ENCODE measurements around the gene ARHGAP45. TPM values are rescaled to one million over a fixed set of nuclear protein-coding genes. Genes with fewer than 3 reads are reported as not detected.

ARHGAP45 gene
- total RNA-seq, 1 donor from 2014 or later: 0.67 TPM

DNA sequence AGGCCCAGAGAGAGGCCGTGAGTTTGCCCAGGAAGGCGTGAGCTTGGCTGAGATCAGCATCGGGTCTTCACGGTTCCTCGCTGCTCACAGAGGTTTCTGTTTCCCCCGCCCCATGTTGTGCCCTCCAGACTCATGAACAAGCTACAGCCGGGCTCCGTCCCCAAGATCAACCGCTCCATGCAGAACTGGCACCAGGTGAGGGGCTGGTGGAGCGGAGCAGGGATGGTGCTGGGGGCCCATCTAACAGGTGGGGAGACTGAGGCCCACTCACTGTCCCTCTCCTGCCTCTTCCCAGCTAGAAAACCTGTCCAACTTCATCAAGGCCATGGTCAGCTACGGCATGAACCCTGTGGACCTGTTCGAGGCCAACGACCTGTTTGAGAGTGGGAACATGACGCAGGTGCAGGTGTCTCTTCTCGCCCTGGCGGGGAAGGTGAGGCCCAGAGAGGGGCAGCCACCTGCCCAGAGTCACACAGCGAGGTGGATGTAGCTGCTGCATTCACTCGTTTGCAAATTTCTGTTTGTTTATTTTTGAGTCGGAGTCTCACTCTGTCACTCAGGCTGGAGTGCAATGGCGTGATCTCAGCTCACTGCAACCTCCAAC lies 34.6 kb upstream of the ARHGAP45 start:
- Mint-ChIP-seq H3K4me3 (ENCODE audit: unreplicated experiment) (no peak overlapping the region), H3K9me3 (ENCODE audit: unreplicated experiment) (no peaks in the 10 kb centered on the region), H3K27me3 (ENCODE audit: unreplicated experiment) (no peaks in the 10 kb centered on the region), H3K4me1 (ENCODE audit: unreplicated experiment) (peaks cover 28% of the 10 kb centered on the region), H3K27ac (ENCODE audit: unreplicated experiment) (no peak overlapping the region), H3K36me3 (ENCODE audit: unreplicated experiment) (peaks cover 30% of the 10 kb centered on the region)
- TF ChIP-seq, protein P1, sequence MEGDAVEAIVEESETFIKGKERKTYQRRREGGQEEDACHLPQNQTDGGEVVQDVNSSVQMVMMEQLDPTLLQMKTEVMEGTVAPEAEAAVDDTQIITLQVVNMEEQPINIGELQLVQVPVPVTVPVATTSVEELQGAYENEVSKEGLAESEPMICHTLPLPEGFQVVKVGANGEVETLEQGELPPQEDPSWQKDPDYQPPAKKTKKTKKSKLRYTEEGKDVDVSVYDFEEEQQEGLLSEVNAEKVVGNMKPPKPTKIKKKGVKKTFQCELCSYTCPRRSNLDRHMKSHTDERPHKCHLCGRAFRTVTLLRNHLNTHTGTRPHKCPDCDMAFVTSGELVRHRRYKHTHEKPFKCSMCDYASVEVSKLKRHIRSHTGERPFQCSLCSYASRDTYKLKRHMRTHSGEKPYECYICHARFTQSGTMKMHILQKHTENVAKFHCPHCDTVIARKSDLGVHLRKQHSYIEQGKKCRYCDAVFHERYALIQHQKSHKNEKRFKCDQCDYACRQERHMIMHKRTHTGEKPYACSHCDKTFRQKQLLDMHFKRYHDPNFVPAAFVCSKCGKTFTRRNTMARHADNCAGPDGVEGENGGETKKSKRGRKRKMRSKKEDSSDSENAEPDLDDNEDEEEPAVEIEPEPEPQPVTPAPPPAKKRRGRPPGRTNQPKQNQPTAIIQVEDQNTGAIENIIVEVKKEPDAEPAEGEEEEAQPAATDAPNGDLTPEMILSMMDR (IDR thresholded peaks at IDR 0.05): no peak
- DNase-seq (ENCODE audit: extremely low spot score, unreplicated experiment): no peak

DNA sequence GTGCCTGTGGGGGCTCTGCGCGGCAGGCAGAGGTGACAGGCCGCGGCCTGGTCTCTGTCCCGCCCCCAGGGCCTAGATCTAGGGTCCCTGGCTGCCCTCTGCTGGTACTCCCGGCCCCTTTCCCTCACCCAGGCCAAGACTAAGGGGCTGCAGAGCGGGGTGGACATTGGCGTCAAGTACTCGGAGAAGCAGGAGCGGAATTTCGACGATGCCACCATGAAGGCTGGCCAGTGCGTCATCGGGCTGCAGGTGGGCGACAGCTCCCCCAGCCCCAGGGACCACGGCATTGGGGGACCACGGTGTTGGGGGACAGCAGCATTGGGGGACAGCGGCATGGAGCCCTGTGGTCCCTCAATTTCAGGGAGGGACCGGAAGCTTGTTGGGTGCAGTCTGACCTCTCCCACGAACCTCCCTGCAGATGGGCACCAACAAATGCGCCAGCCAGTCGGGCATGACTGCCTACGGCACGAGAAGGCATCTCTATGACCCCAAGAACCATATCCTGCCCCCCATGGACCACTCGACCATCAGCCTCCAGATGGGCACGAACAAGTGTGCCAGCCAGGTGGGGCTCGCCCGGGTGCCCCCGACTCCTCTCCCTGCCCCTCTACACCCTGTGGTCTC lies 30.9 kb upstream of the ARHGAP45 start:
- H3K27ac Mint-ChIP-seq (ENCODE audit: unreplicated experiment): no peak overlapping the region
- peaks cover 46% of the 10 kb centered on the region for H3K4me1 Mint-ChIP-seq (ENCODE audit: unreplicated experiment)

DNA sequence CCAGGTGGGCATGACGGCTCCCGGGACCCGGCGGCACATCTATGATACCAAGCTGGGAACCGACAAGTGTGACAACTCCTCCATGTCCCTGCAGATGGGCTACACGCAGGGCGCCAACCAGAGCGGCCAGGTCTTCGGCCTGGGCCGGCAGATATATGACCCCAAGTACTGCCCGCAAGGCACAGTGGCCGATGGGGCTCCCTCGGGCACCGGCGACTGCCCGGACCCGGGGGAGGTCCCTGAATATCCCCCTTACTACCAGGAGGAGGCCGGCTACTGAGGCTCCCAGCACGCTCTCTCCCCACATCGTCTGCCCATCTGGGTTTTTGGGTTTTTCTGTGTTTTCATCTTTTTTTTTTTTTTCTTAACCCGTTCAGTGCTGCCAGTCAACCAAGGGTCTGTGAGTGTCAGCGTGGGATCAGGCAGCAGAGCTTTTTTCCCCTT lies 29.3 kb upstream of the ARHGAP45 start:
- peak overlapping the region; percentile 89 for H3K27ac Mint-ChIP-seq (ENCODE audit: unreplicated experiment)
- H3K27me3 Mint-ChIP-seq (ENCODE audit: unreplicated experiment): no peaks in the 10 kb centered on the region
- TF ChIP-seq, protein P1 (IDR thresholded peaks at IDR 0.05): no peak
- H3K9me3 Mint-ChIP-seq (ENCODE audit: unreplicated experiment): no peaks in the 10 kb centered on the region
- peak overlapping the region; percentile 19 for H3K4me3 Mint-ChIP-seq (ENCODE audit: unreplicated experiment)
- no peak for DNase-seq (ENCODE audit: extremely low spot score, unreplicated experiment)
- H3K4me1 Mint-ChIP-seq (ENCODE audit: unreplicated experiment): peaks cover 51% of the 10 kb centered on the region
- H3K36me3 Mint-ChIP-seq (ENCODE audit: unreplicated experiment): peaks cover 17% of the 10 kb centered on the region

More for the DNA sequence above, 30.9 kb upstream of the ARHGAP45 start:
- TF ChIP-seq, protein P1 (IDR thresholded peaks at IDR 0.05): no peak
- no peaks in the 10 kb centered on the region for H3K9me3 Mint-ChIP-seq (ENCODE audit: unreplicated experiment)
- DNase-seq (ENCODE audit: extremely low spot score, unreplicated experiment): no peak
- peaks cover 22% of the 10 kb centered on the region for H3K36me3 Mint-ChIP-seq (ENCODE audit: unreplicated experiment)
- H3K4me3 Mint-ChIP-seq (ENCODE audit: unreplicated experiment): no peak overlapping the region
- no peaks in the 10 kb centered on the region for H3K27me3 Mint-ChIP-seq (ENCODE audit: unreplicated experiment)

DNA sequence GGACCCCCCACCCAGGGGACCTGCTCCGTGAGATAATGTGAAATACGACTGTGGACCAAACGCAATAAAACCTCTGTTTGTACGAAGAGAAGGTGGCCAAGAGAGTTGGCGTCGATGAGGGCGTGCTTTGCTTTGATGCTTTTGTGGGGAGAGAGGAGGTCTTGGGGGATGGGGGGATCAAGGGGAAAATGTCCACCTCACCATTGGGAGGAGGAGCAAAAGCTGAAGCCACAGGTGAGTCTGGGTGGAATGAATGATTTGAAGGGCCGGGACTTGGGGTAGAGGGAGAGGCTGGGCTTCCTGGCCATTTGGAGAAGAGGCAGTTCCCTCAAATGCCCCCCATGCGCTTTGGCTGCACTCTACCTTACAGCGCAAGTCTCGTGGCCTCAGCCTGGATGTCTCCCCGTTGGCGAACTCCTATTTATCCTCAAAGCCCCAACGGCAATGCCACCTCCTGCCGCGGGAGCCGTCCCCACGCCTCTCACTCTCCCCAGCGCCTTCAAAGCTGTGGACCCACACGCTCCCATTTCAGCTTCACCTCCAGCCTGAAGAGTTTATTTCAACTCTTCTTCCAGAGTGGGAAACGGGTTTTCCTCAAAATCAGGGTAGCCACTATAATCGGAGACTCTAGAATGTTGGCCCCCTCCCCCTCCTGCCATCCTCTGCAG lies 27.9 kb upstream of the ARHGAP45 start:
- Mint-ChIP-seq H3K4me1 (ENCODE audit: unreplicated experiment) (peaks cover 49% of the 10 kb centered on the region), H3K4me3 (ENCODE audit: unreplicated experiment) (no peak overlapping the region), H3K27ac (ENCODE audit: unreplicated experiment) (peak overlapping the region; percentile 89), H3K36me3 (ENCODE audit: unreplicated experiment) (peaks cover 15% of the 10 kb centered on the region), H3K9me3 (ENCODE audit: unreplicated experiment) (no peaks in the 10 kb centered on the region), H3K27me3 (ENCODE audit: unreplicated experiment) (no peaks in the 10 kb centered on the region)
- TF ChIP-seq, protein P1 (IDR thresholded peaks at IDR 0.05): no peak
- DNase-seq (ENCODE audit: extremely low spot score, unreplicated experiment): no peak

Data from osteocyte (in vitro differentiated cells).